Measurements from ENCODE around the gene ZNF454.
A peak's percentile ranks its signal among the peaks of the same experiment; 100 is the strongest.

ZNF454 gene

DNA sequence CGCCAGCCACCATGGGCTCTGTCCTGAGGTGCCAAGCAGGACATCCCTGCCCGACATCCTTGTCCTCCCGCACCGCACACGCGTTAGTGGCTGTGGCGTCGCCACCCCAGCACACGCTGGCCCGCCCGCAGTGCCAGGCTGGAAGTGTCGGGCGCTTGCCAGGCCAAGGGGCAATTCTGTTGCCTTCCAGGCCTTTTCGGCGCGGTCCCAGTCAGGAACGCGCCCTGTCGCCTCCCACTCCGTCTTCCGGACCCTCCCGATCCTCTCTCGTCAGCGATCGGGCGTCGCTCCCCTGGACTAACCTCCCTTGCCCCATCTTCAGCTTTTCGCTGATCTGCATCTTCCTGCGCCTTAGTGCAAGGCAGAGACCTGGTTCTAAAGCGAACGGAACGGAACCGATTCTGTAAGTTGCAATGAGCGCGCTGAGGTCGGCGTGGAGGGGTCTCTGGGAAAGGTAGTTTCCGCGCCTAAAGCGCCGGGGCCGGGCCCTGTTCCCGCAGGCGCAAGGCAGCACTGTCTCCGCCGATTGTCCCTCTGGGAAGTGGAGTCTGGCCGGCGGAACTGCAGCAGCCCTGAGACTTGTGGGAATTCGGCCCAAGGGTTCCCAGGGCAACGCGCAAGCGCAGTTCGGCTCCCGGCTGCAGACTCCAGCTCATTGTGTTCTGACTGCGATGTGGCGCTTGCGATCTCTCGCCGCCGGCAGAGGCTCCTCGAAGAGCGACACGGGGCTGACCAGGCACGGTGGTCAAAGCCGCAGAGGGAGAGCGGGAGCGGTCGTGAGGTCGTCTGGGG lies at the start of gene ZNF454:
ZNF454 (plus strand) TSS at position 630 of the 792 bp plus-strand sequence. CDS start 1,594 bp downstream, outside the sequence.
- H3K4me2 ChIP-seq = no peak within 1 kb of the TSS
- no peak within 1 kb of the TSS for H3K9ac ChIP-seq
- H3K4me3 ChIP-seq = peak within 1 kb of the TSS in 3 of 10 experiments; percentile 5 to 38 (median 14); a peak in 3 of 20 replicates
- TF ChIP-seq Cebpa-rat (IDR thresholded peaks at IDR 0.05) = no peak
- peaks cover 0 to 38% (median 10%) of the 10 kb centered on the region in 11 experiments; a peak in 8 of 22 replicates for H3K36me3 ChIP-seq
- H3K9me3 ChIP-seq (replicated peaks in 1 of 11) = peaks cover 99 to 100% (median 100%) of the 10 kb centered on the region in 11 experiments
- H4K20me1 ChIP-seq = no peaks in the 10 kb centered on the region
- no peaks in the 10 kb centered on the region for H3K4me1 ChIP-seq
- H3K27ac ChIP-seq = no peak within 1 kb of the TSS
- H3K27me3 ChIP-seq = no peaks in the 10 kb centered on the region

DNA sequence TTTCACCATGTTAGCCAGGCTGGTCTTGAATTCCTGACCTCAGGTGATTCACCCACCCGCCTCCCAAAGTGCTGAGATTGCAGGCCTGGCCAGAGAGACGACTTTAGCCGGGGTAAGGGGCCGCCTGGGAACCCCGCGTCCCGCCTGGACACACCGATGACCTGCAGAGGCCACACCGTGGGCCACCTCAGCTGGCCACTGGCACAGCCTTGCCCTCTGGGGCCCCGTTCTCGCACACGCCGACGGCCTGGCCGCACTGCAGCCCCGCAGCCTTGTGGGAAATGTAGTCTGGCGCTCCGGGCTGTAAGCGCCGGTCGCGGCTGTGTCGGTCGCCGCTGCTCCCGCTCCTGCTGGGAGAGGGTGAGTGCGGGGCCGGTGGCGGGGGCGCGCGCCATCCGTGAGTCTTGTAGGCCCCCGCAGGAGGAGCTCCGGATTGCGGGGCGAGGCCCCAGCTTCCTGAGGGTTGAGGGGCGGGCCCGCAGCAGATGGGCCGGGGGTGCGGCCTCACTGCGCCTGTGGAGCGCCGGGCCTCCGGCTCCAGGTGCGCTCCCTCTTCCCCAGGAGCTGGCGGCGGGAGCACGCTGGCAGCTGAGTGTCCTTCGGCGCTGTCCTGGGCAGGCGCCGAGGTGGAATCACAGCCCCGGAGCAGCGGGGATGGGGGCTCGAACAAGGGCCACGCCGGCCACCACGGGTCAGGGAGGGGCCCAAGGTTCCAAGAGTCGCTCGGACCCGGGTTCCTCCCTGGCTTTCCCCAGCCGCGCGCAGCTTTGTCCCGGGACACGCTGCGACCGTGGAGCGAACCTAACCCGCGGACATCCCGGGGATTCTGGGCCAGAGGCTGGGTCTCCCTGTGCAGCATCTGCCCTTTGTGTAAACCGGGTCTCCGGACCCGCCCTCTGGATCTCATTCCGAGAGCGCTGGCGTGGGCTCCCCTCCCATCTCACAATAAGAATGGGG lies 45.1 kb upstream of the ZNF454 start, which contains the start of gene ZFP2:
ZFP2 (plus strand) TSS at position 299 of the 957 bp plus-strand sequence. CDS start 35,401 bp downstream, outside the sequence.
- Histone ChIP-seq H3K9ac (peak within 1 kb of the TSS in 9 of 11 experiments; percentile 6 to 61 (median 42); a peak in 9 of 22 replicates), H3K4me3 (peak within 1 kb of the TSS; percentile 44 to 65 (median 56)), H3K9me3 (replicated peaks in 1 of 11) (peaks cover 94 to 98% (median 96%) of the 10 kb centered on the region in 11 experiments), H4K20me1 (no peaks in the 10 kb centered on the region), H3K27ac (no peak within 1 kb of the TSS), H3K27me3 (peaks cover 11 to 35% (median 24%) of the 10 kb centered on the region in 11 experiments), H3K4me1 (peaks cover 0 to 4% (median 0%) of the 10 kb centered on the region in 10 experiments; a peak in 5 of 20 replicates), H3K4me2 (peak within 1 kb of the TSS; percentile 30 to 67 (median 51); a peak in 20 of 22 replicates), H3K36me3 (peaks cover 21 to 85% (median 57%) of the 10 kb centered on the region in 11 experiments)
- no peak for TF ChIP-seq Cebpa-rat (IDR thresholded peaks at IDR 0.05)

DNA sequence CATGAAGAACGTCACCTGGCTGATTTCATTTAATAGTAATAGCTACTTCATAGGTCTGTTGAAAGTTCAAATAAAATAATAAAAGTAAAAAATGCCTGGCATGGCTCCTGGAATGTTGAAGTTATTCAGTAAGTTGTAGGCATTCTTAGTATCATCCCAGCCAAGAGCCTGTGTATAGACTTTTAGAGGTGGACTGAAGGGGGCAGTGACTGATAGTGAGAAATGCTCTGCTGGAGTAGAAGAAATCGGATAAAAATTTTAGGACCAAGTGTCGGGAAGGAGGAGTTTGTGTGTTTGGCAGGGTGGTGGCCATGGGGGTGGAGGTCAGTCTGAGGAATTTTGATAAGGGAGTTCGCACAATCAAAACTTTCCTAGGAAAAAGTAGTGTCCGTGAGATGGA lies 41.7 kb upstream of the ZNF454 start:
- Histone ChIP-seq H3K27me3 (peaks cover 11 to 30% (median 24%) of the 10 kb centered on the region in 11 experiments), H4K20me1 (no peaks in the 10 kb centered on the region), H3K4me3 (no peak overlapping the region), H3K36me3 (peaks cover 8 to 79% (median 59%) of the 10 kb centered on the region in 11 experiments), H3K9ac (no peak overlapping the region), H3K27ac (no peak overlapping the region), H3K4me1 (peaks cover 0 to 10% (median 2%) of the 10 kb centered on the region in 10 experiments; a peak in 5 of 20 replicates), H3K4me2 (no peak overlapping the region), H3K9me3 (replicated peaks in 1 of 11) (peaks cover 95 to 98% (median 96%) of the 10 kb centered on the region in 11 experiments)
- TF ChIP-seq Cebpa-rat (IDR thresholded peaks at IDR 0.05) = no peak

DNA sequence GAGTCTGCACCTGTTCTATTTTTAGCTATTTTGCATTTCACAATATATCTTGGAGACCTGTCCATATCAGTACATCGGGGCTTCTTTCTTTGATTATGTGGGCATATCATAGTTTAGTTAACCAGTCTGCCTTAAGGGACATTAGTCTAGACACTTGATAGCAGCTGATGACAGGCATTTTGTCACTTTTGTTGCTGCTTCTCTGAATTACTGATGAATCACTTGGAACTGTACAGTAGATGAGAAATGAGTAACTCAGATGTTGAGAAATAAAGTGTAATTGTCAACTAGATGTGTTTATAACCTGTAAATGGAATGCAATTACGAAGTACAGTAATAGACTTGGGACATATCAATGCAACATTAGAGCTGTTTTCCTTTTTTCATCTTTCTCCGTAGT lies 38.1 kb upstream of the ZNF454 start:
- no peak overlapping the region for H3K9ac ChIP-seq
- no peak overlapping the region for H3K27ac ChIP-seq
- H3K36me3 ChIP-seq = peaks cover 17 to 74% (median 55%) of the 10 kb centered on the region in 11 experiments
- peaks cover 94 to 98% (median 96%) of the 10 kb centered on the region in 11 experiments for H3K9me3 ChIP-seq (replicated peaks in 1 of 11)
- H3K4me1 ChIP-seq = peaks cover 0 to 8% (median 2%) of the 10 kb centered on the region in 10 experiments; a peak in 5 of 20 replicates
- H3K27me3 ChIP-seq = no peaks in the 10 kb centered on the region
- no peak for TF ChIP-seq Cebpa-rat (IDR thresholded peaks at IDR 0.05)
- H3K4me3 ChIP-seq = no peak overlapping the region
- H3K4me2 ChIP-seq = no peak overlapping the region
- no peaks in the 10 kb centered on the region for H4K20me1 ChIP-seq

DNA sequence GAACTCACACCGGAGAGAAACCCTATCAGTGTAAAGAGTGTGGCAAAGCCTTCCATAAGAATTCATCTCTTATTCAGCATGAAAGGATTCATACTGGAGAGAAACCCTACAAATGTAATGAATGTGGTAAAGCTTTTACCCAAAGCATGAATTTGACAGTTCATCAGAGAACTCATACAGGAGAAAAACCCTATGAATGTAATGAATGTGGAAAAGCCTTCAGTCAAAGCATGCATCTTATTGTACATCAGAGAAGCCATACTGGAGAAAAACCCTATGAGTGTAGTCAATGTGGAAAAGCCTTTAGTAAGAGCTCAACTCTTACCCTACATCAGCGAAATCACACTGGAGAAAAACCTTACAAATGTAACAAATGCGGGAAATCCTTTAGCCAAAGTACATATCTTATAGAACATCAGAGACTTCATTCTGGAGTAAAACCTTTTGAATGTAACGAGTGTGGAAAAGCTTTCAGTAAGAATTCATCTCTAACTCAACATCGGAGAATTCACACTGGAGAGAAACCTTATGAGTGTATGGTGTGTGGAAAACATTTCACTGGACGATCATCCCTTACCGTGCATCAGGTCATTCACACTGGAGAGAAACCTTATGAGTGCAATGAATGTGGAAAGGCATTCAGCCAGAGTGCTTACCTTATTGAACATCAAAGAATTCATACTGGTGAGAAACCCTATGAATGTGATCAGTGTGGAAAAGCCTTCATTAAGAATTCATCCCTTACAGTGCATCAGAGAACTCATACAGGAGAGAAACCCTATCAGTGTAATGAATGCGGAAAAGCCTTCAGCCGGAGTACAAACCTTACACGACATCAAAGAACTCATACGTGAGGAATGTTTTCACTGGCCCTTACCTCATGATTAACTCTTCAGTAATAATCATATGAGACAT lies 8.9 kb upstream of the ZNF454 start:
- no peaks in the 10 kb centered on the region for H3K27me3 ChIP-seq
- H3K4me3 ChIP-seq = peak overlapping the region in 5 of 10 experiments; percentile 5 to 36 (median 17); a peak in 4 of 20 replicates
- no peak for TF ChIP-seq Cebpa-rat (IDR thresholded peaks at IDR 0.05)
- H3K36me3 ChIP-seq = peaks cover 61 to 99% (median 75%) of the 10 kb centered on the region in 11 experiments
- peaks cover 100% of the 10 kb centered on the region in 11 experiments for H3K9me3 ChIP-seq (replicated peaks in 1 of 11)
- no peak overlapping the region for H3K4me2 ChIP-seq
- H3K27ac ChIP-seq = no peak overlapping the region
- no peaks in the 10 kb centered on the region for H3K4me1 ChIP-seq
- H4K20me1 ChIP-seq = no peaks in the 10 kb centered on the region
- no peak overlapping the region for H3K9ac ChIP-seq

DNA sequence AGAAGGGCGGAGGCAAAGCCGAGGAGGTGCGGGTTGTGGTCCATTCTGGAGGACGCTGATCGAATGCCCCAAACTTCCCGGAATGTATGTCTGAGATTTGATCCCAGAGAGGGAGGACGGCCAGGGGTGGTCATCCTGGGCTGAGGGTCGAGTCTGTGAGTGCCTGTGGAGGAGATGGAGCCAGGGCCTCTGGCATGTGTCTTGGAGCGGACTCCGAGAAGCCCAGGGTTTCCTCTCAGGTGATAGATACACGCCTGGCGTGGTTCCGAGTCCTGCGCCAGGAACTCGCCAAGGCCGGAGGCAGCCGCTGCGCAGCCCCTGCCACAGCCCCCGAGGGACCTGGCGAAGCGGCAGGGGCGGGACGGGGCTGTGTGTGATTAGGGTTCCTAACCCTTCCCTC lies 363 bp downstream of the ZNF454 start:
- no peak overlapping the region for H3K4me2 ChIP-seq
- H3K4me3 ChIP-seq = peak overlapping the region in 2 of 10 experiments; percentile 5 to 38; a peak in 1 of 20 replicates
- H3K9me3 ChIP-seq (replicated peaks in 1 of 11) = peaks cover 99 to 100% (median 100%) of the 10 kb centered on the region in 11 experiments
- H4K20me1 ChIP-seq = no peaks in the 10 kb centered on the region
- H3K4me1 ChIP-seq = no peaks in the 10 kb centered on the region
- H3K27ac ChIP-seq = no peak overlapping the region
- no peak overlapping the region for H3K9ac ChIP-seq
- no peak for TF ChIP-seq Cebpa-rat (IDR thresholded peaks at IDR 0.05)
- H3K36me3 ChIP-seq = peaks cover 0 to 33% (median 9%) of the 10 kb centered on the region in 11 experiments; a peak in 7 of 22 replicates
- no peaks in the 10 kb centered on the region for H3K27me3 ChIP-seq

DNA sequence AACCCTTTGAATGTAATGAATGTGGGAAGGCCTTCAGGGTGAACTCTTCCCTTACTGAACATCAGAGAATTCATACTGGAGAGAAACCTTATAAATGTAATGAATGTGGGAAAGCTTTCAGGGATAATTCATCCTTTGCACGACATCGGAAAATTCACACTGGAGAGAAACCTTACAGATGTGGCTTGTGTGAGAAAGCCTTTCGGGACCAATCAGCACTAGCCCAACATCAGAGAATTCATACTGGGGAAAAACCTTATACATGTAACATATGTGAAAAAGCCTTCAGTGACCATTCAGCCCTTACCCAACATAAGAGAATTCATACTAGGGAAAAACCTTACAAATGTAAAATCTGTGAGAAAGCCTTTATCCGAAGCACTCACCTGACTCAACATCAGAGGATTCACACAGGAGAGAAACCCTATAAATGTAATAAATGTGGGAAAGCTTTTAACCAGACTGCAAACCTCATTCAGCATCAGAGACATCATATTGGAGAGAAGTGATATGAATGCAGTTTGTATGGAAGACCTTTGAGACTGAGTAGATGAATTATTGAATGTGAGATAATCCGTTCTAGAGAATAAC lies 24.6 kb downstream of the ZNF454 start:
- no peak for TF ChIP-seq Cebpa-rat (IDR thresholded peaks at IDR 0.05)
- Histone ChIP-seq H3K9ac (no peak overlapping the region), H3K27me3 (no peaks in the 10 kb centered on the region), H3K27ac (no peak overlapping the region), H3K36me3 (peaks cover 0 to 30% (median 8%) of the 10 kb centered on the region in 11 experiments; a peak in 9 of 22 replicates), H3K4me2 (no peak overlapping the region), H3K9me3 (replicated peaks in 1 of 11) (peaks cover 99 to 100% (median 100%) of the 10 kb centered on the region in 11 experiments), H4K20me1 (no peaks in the 10 kb centered on the region), H3K4me3 (no peak overlapping the region; a peak in 1 of 20 replicates), H3K4me1 (no peaks in the 10 kb centered on the region)

Measured in BLaER1 treated with 17β-estradiol and CSF1 and Interleukin-3, amounts not matched to agents 10 nM and 100 nM (cell line).